ENCODE measurements around the gene CDK14.
"Not testable (repeated sequence)": the region's sequence is repeated elsewhere in the genome, so short reads cannot be mapped to it uniquely, and the experiment has no call there.

The CDK14 gene

GRCh38 chr7:90723866-90724265 is 127.7 kb downstream of the CDK14 start:
- DNase-seq = peak; percentile 40

DNA sequence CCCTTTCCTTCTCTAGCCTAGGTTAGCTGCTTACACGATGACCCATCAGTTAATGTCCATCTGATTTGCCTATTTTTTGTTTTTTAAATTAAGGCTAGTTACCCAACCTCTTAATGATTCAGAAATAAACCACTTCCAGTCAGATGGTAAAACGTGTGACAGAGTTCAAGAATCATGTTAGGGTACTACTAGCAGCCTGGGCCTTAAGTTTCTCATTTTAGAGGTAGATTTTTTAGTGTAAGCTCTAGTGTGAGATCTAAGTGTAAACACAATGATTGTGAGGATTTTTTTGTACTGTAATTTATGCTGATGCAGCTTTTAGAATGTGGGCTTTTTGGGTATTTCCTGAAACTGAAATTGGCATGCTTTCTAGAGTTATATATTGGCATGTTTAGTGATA is 130.0 kb downstream of the CDK14 start:
- DNase-seq = no peak

DNA sequence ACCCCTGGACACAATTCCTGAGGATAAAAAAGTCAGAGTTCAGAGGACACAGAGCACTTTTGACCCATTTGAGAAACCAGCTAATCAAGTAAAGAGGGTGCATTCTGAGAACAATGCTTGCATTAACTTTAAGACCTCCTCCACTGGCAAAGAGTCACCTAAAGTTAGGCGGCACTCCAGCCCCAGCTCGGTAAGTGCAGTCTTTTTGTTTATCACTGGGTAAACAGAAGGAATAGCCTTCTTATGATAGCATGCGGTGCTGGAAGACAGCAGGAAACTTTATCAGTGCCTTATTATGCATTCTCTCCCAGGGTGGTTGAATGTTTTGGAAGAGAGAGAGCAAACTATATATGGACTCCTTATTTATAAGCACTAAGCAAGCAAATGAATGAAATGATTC is 130.5 kb downstream of the CDK14 start:
- DNase-seq = peak; percentile 85

- no peak for DNase-seq
Observed at GRCh38 chr7:90727412-90727811, 131.3 kb downstream of the CDK14 start.

DNA sequence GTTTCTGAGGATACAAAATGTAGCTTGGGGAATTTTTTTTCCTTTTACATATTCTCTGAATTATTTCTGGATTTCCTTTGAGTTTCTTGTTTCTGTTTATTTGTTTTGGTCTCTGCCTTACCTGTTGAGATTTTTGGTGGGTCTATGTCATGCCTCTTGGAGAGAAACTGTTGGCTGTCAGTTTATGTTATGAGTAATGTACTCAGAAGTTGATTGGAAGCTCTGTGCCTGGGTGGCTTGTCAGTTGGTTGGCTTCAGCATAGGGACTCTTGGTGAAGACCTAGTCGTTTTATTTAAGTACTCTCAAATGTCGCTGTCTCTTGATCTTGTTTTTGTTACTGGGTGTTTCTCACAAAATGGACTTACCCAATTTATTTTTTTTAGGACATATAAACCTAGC is 132.4 kb downstream of the CDK14 start:
- no peak for DNase-seq

- not testable (repeated sequence) for DNase-seq
Observed at GRCh38 chr7:90735611-90736280, 139.6 kb downstream of the CDK14 start.

DNA sequence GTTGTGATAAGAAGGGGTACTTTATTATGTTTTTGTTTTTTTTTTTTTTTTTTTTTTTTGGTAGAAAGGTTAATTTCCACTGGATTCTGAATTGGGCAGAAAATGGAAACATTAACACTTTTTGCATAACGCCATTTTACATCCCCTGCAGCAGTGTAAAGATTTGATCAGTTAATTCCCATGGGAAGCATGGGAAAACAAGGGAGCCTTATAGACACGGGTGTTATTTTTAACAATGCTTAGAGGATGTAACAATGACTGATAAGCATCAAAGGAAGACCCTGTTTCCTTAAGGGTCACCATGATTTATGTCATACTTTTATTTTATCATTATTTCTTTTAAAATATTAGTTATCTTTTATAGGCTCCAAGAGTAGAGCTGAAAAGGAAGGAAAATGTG is 140.2 kb downstream of the CDK14 start:
- no peak for DNase-seq

- DNase-seq = no peak
Observed at GRCh38 chr7:90736968-90737939, 141.1 kb downstream of the CDK14 start.

DNA sequence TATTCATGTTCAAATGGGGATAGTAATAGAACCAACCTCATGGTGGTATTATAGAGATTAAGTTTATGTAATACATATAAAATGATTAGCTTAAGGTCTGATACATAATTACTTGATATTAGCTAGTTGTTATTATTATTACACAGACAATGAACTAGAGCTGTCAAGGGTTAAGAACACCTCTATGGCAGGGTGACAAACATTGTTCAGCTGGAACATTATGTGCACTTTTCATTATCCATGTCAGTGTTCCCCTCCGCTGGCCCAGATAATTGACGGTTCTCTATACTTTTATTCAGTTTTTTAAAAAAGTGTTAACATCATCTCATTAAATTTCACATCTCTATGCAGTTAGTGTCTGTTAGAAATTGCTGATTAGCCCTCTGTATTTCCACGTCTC is 142.1 kb downstream of the CDK14 start:
- no peak for DNase-seq

DNA sequence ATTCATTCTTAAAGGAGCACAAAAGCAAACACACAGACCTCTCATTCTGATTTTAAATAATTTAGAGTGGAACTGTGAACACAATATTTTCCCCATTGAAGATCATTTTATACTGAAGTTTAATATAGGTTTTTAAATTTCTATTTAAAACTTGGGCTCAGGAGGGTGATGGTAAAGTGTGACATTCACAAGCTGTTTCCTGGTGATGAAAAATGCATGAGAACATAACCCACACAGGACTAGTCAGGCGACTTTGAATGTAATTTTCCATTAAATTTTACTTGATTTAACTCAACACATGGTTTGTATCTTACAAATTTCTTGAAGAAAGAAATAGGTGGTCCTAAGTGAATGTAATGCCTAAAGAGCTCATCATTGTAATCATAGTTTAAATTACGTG is 143.6 kb downstream of the CDK14 start:
- DNase-seq = no peak

DNA sequence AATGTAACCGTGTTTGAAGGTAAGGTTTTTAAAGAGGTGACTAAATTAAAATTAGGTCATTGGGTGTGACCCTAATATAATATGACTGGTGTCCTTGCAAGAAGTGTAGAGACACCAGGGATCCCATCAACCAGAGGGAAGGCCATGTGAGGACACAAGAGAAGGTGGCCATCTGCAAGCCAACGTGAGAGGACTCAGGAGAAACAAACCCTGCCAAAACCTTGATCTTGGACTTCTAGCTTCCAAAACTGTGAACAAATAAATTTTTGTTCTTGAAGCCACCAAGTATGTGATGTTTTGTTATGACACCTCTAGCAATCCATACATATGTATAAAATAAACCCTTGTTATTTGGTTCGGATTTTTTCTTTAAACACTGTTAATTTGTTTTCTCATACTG is 144.3 kb downstream of the CDK14 start:
- DNase-seq = no peak

DNA sequence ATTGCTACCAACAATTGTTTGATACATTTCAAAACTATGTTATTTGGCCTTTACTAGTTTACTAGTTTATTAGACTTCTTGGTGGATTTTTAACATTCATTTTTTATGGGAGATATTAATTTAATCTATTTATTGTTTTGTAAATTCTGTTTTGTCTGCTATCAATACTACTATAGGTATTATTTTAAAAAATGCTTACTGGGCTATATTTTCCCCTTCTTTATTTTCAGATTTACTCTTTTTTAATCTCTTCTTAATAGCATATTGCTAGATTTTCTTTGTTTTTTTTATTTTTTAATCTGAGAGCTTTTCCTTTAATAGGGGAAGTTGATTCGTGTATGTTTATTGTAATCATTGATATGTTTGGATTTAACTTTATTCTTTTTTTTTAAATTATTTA is 147.5 kb downstream of the CDK14 start:
- DNase-seq = no peak

DNA sequence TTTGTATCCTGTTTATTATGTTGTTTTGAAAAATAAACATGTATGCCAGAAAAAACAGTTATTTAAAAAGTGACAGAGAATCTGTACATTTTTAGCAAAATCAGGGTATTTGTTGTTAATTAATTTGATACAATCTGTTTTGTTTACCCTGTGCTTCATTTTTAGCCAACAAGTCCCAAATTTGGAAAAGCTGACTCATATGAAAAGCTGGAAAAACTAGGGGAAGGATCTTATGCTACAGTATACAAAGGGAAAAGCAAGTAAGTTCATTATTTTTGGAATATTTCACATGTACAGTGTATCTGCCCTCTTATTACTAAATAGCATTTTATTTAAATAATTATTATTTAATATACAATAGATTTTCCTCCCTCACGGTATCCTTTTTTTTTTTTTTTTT is 151.4 kb downstream of the CDK14 start:
- DNase-seq = no peak

GRCh38 chr7:90749262-90749661 is 153.1 kb downstream of the CDK14 start:
- DNase-seq = no peak

GRCh38 chr7:90749774-90750173 is 153.7 kb downstream of the CDK14 start:
- DNase-seq = peak; percentile 55

GRCh38 chr7:90751595-90751994 is 155.5 kb downstream of the CDK14 start:
- no peak for DNase-seq

DNA sequence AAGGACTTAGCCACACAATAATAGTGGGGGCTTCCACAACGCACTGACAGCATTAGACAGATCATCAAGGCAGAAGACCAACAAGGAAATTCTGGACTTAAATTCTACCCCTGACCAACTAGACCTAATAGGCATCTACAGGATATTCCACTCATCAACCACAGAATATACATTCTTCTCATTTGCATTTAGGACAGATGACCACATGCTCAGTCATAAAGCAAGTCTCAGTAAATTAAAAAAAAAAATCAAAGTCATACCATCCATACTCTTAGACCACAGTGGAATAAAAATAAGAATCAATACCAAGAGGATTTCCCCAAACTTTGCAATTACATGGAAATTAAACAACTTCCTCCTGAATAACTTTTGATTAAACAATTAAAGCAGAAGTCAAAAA is 155.9 kb downstream of the CDK14 start:
- no peak for DNase-seq

- no peak for DNase-seq
Observed at GRCh38 chr7:90755041-90755440, 158.9 kb downstream of the CDK14 start.

DNA sequence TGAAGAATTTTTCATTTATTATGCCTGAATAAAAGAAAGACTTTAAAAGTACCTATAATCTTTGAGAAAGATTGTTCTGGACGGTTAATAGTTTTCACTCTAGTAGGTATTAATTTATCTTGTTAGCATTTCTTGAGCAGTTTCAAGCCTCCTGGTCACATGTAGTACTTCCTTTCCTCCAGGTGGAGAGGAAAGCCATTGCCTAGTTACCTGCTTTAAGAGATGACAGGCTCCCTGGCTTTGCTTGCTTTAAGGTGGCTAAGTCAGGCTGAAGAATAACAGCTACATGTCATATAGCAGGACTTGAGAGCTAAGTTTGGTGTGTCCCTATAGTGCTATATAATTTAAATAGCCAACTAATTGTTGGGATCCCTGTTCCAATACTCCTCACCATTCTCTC is 160.2 kb downstream of the CDK14 start:
- no peak for DNase-seq

DNA sequence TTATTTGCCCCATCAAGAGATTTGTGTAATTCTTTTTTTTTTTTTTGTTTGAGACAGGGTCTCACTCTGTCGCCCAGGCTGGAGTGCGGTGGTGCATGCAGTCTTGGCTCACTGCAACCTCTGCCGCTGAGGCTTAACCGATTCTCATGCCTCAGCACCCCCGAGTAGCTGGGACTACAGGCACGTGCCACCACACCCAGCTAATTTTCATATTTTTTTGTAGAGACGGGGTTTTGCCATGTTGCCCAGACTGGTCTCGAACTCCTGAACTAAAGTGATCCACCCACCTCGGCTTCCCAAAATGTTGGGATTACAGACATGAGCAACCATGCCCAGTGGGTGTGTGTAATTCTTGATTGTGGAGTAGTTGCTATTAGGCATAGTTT is 161.4 kb downstream of the CDK14 start:
- DNase-seq = not testable (repeated sequence)

DNA sequence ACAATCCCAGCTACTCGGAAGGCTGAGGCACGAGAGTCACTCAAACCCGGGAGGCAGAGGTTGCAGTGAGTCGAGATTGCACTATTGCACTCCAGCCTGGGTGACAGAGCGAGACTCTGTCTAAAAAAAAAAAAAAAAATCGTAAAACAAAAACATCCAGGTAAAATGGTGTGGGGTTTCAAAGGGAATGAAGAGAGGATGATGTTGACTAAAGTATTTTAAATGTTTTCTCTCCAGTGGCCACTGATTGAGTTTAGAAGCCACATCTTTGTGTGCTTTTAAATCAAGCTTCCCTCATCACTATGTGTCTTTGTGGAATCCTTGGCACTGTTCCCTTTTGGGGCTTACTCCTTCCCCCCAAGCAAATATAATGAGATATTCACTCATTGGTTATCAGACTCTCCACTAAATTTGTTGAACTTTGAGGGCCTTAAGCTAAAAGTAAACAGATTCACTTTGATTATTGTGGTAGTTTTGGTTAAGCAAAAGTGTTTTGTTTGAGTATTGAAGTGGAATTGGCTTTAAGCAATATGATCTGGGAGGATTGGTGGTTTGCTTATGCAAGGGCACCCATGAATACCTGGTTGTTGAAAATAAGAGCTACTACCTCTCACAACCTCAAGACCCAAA is 162.9 kb downstream of the CDK14 start:
- DNase-seq = no peak

- DNase-seq = no peak
Observed at GRCh38 chr7:90759710-90760109, 163.6 kb downstream of the CDK14 start.

DNA sequence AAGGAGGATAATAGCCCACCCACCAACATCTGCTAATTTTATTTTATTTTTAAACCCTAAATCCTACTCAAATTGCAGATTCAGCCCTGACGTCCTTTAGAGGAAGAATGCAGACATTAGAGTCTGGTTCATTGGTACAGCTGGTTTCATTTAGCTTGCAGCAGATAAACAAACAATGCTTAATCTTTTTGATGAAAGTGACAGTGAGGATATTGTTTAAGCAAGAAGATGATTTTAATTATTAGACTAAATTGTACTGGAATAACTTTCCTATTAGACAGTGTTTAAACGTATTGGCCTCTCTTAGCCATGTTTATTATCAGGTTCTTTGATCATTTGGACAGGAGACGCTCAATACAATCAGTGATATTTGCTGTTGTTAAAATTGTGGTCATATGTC is 164.8 kb downstream of the CDK14 start:
- no peak for DNase-seq

DNA sequence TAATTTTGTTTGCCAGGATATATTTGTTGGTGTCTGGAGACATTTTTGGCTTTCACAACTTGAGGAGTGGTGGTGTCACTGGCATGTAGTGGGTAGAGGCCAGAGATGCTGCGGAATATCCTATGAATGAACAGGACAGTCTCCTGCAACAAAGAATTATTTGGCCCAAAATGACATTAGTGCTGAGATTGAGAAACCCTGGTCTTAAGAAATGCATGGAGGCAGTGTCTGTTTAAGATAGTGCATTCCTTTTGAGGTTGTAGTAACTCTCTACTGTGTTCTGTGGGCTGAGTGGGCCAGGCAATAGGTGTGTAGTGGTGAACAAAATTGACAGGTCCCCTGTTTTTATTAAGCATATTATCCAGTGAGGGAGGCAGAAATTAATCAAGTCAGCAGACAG is 165.5 kb downstream of the CDK14 start:
- no peak for DNase-seq
